Measurements from ENCODE around the gene GFOD2. TPM values are rescaled to one million over a fixed set of nuclear protein-coding genes. Genes with fewer than 3 reads are reported as not detected.

GFOD2 gene
- total RNA-seq, 1 experiment from 2014 or later, result 23.9 TPM

DNA sequence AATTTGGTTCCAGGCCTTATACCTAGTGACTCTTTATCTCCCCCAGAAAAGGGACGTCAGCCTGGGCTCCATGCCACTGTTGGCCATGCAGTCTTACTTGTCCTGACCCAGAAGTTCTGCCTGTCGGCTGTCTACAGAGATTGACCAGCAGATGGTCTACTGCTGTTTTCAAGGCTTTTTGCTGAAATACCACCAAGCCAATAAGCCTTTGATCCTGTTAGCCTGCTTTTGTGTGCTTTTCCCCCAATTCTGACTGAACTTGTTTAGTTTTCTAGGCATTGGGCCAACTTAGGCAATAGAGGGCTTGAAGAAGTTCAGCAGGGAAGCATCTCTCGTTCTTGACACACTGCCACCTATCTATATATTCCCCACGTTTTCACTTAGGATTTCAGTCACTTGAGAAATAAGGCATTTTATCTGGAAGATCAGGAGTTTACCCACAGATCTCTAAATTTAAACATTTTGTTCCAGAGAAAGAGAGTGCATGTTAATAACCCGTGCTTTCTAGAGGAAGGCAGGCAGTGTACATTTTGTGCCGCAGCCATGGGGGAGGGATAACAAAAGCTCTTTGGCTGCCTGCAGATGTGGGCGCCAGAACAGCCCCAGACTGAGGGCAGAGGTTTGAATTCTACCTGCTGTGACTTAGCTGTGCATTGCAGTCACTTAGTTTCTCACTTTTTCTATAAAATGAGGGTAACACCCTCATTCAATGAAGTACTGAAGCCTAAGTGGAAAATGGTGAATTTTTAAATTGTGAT, 86.5 kb downstream of the GFOD2 start:
- no peak for DNase-seq
- no TSS peak for BruUV-seq (replicated peaks)
- H3K4me1 Mint-ChIP-seq (ENCODE audit: low read depth, unreplicated experiment), result no peaks in the 10 kb centered on the region
- H3K36me3 Mint-ChIP-seq (ENCODE audit: insufficient read depth, unreplicated experiment), result peaks cover 79% of the 10 kb centered on the region
- no peak overlapping the region for H3K27ac Mint-ChIP-seq (ENCODE audit: unreplicated experiment)
- CTCF ChIA-PET, result interaction anchor here (0.6 kb wide), 1 partner anchor 297 kb away, joined by 3 read pairs; no protein-coding TSS in a partner anchor
- H3K9me3 Mint-ChIP-seq (ENCODE audit: low read depth, unreplicated experiment), result no peaks in the 10 kb centered on the region
- no peak overlapping the region for H3K4me3 Mint-ChIP-seq (ENCODE audit: low read depth, unreplicated experiment)
- TF ChIP-seq, protein P1, sequence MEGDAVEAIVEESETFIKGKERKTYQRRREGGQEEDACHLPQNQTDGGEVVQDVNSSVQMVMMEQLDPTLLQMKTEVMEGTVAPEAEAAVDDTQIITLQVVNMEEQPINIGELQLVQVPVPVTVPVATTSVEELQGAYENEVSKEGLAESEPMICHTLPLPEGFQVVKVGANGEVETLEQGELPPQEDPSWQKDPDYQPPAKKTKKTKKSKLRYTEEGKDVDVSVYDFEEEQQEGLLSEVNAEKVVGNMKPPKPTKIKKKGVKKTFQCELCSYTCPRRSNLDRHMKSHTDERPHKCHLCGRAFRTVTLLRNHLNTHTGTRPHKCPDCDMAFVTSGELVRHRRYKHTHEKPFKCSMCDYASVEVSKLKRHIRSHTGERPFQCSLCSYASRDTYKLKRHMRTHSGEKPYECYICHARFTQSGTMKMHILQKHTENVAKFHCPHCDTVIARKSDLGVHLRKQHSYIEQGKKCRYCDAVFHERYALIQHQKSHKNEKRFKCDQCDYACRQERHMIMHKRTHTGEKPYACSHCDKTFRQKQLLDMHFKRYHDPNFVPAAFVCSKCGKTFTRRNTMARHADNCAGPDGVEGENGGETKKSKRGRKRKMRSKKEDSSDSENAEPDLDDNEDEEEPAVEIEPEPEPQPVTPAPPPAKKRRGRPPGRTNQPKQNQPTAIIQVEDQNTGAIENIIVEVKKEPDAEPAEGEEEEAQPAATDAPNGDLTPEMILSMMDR (IDR thresholded peaks at IDR 0.05; ENCODE audit: unreplicated experiment), result no peak
- no peaks in the 10 kb centered on the region for H3K27me3 Mint-ChIP-seq (ENCODE audit: unreplicated experiment)
- intact Hi-C loops (cut with micrococcal nuclease; ENCODE audit: unreplicated experiment), result no loop called here

DNA sequence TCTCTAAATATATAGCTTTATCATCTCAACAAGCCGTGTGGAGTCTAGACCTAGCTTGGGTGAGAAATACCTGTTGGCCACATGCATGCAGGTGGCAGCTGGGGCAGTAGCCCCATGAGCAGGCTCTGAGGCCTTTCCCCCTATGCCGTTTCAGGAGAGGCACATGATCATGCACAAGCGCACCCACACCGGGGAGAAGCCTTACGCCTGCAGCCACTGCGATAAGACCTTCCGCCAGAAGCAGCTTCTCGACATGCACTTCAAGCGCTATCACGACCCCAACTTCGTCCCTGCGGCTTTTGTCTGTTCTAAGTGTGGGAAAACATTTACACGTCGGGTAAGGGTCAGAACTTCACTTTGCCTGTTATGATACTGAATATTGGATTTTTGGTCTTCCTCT, 90.9 kb downstream of the GFOD2 start:
- no peaks in the 10 kb centered on the region for H3K9me3 Mint-ChIP-seq (ENCODE audit: low read depth, unreplicated experiment)
- DNase-seq, result no peak
- TF ChIP-seq, protein P1 (IDR thresholded peaks at IDR 0.05; ENCODE audit: unreplicated experiment), result no peak
- intact Hi-C loops (cut with micrococcal nuclease; ENCODE audit: unreplicated experiment), result no loop called here
- no peaks in the 10 kb centered on the region for H3K4me1 Mint-ChIP-seq (ENCODE audit: low read depth, unreplicated experiment)
- CTCF ChIA-PET, result interaction anchor here (0.6 to 1.5 kb wide), 4 partner anchors 16 to 138 kb away, joined by 3 to 6 read pairs (median 4); partner anchors contain the start of gene CARMIL2
- no peak overlapping the region for H3K4me3 Mint-ChIP-seq (ENCODE audit: low read depth, unreplicated experiment)
- peaks cover 66% of the 10 kb centered on the region for H3K36me3 Mint-ChIP-seq (ENCODE audit: insufficient read depth, unreplicated experiment)
- BruUV-seq (replicated peaks), result no TSS peak
- H3K27me3 Mint-ChIP-seq (ENCODE audit: unreplicated experiment), result no peaks in the 10 kb centered on the region
- no peak overlapping the region for H3K27ac Mint-ChIP-seq (ENCODE audit: unreplicated experiment)

Other genes with a start within 250 kb of the GFOD2 start
- gene ATP6V0D1, start 238.2 kb downstream of the GFOD2 start, total RNA-seq (2022), result 85.3 and 91.0 TPM in 2 replicates
- gene AGRP, start 235.8 kb downstream of the GFOD2 start, total RNA-seq (2022), result not detected in 2 replicates
- gene RIPOR1, start 190.5 kb downstream of the GFOD2 start, total RNA-seq (2022), result 59.0 and 71.6 TPM in 2 replicates
- gene CTCF, start 156.8 kb downstream of the GFOD2 start, total RNA-seq (2022), result 50.9 and 52.1 TPM in 2 replicates
- 4.4 and 4.9 TPM in 2 replicates for gene CARMIL2, start 74.2 kb downstream of the GFOD2 start, total RNA-seq (2022)
- gene ACD, start 59.1 kb downstream of the GFOD2 start, total RNA-seq (2022), result 44.0 and 49.9 TPM in 2 replicates
- gene PARD6A, start 58.4 kb downstream of the GFOD2 start, total RNA-seq (2022), result 9.5 and 12.3 TPM in 2 replicates
- 22.6 and 23.0 TPM in 2 replicates for gene ENKD1, start 52.6 kb downstream of the GFOD2 start, total RNA-seq (2022)
- gene C16orf86, start 52.5 kb downstream of the GFOD2 start, total RNA-seq (2022), result 0.66 and 0.68 TPM in 2 replicates
- 25.5 and 28.2 TPM in 2 replicates for gene RANBP10, start 87.2 kb upstream of the GFOD2 start, total RNA-seq (2022)
- gene TSNAXIP1, start 87.6 kb upstream of the GFOD2 start, total RNA-seq (2022), result 1.0 and 1.3 TPM in 2 replicates
- gene THAP11, start 123.0 kb upstream of the GFOD2 start, total RNA-seq (2022), result 38.3 and 39.1 TPM in 2 replicates
- gene NUTF2, start 127.6 kb upstream of the GFOD2 start, total RNA-seq (2022), result 210 and 224 TPM in 2 replicates
- gene CENPT, start 128.4 kb upstream of the GFOD2 start, total RNA-seq (2022), result 46.8 and 54.3 TPM in 2 replicates
- gene EDC4, start 153.7 kb upstream of the GFOD2 start, total RNA-seq (2022), result 85.8 and 88.1 TPM in 2 replicates
- gene NRN1L, start 165.6 kb upstream of the GFOD2 start, total RNA-seq (2022), result not detected in 2 replicates
- 41.7 and 49.4 TPM in 2 replicates for gene PSKH1, start 173.9 kb upstream of the GFOD2 start, total RNA-seq (2022)
- 2.6 and 3.4 TPM in 2 replicates for gene CTRL, start 212.5 kb upstream of the GFOD2 start, total RNA-seq (2022)
- 79.3 and 103 TPM in 2 replicates for gene PSMB10, start 217.5 kb upstream of the GFOD2 start, total RNA-seq (2022)
- gene LCAT, start 224.8 kb upstream of the GFOD2 start, total RNA-seq (2022), result 14.7 and 15.2 TPM in 2 replicates
- gene SLC12A4, start 249.3 kb upstream of the GFOD2 start, total RNA-seq (2022), result 31.7 and 38.0 TPM in 2 replicates